ENCODE measurements around the gene AMBP.

GRCh38 chr9:114061292-114061691 lies 16.8 kb downstream of the AMBP start:
- no peak for TF ChIP-seq CTCF (conservative IDR thresholded peaks at IDR 0.05)
- TF ChIP-seq EZH2 (IDR thresholded peaks at IDR 0.05; ENCODE audit: low read depth) = no peak

Data from PC-9 (cell line).